GM13977 (cell line): ENCODE data around the gene RAB23.
"Not testable (repeated sequence)": the region's sequence is repeated elsewhere in the genome, so short reads cannot be mapped to it uniquely, and the experiment has no call there.

ENCODE experiments used
- DNase-seq: peaks from one replicate; pipeline ENCODE4 v3.0.0; 2012; ENCODE audit warnings: low spot score
- CTCF ChIP-seq: IDR thresholded peaks from 2 replicates; pipeline ENCODE4 v1.5.1; 2012; ENCODE audit warnings: mild to moderate bottlenecking, control low read depth; ENCODE audit not compliant: insufficient read depth; ENCODE audit errors: extremely low read depth, missing control alignments
- in situ Hi-C: fragments of 300-500 bp; cut with MboI; formaldehyde crosslinking; loops from one replicate; pipeline ENCODE4 v1.12.0; 2022; ENCODE audit warnings: low sequenced_read_pairs, low pct_unique_long_range_greater_than_20kb, mixed read lengths, inconsistent platforms; ENCODE audit not compliant: unreplicated experiment

RAB23 gene

GRCh38 chr6:57246307-57246706 is 24.2 kb upstream of the RAB23 start:
- in situ Hi-C loops = no loop called here
- DNase-seq = no peak

GRCh38 chr6:57243954-57244353 is 21.8 kb upstream of the RAB23 start:
- in situ Hi-C loops = no loop called here

More at GRCh38 chr6:57246307-57246706, 24.2 kb upstream of the RAB23 start:
- TF ChIP-seq CTCF = no peak

GRCh38 chr6:57243526-57243925 is 21.4 kb upstream of the RAB23 start:
- in situ Hi-C loops, DNase-seq: not testable (repeated sequence)

More at GRCh38 chr6:57243954-57244353, 21.8 kb upstream of the RAB23 start:
- DNase-seq = no peak
- no peak for TF ChIP-seq CTCF

- in situ Hi-C loops = no loop called here
- DNase-seq = no peak
- no peak for TF ChIP-seq CTCF
These were observed 20.4 kb upstream of the RAB23 start for GRCh38 chr6:57242505-57242904.

- in situ Hi-C loops = no loop called here
- DNase-seq = no peak
- TF ChIP-seq CTCF = no peak
These were observed 4.1 kb upstream of the RAB23 start for GRCh38 chr6:57226221-57226620.

GRCh38 chr6:57224769-57225515 is 2.8 kb upstream of the RAB23 start:
- DNase-seq = no peak
- in situ Hi-C loops = no loop called here
- TF ChIP-seq CTCF = no peak

GRCh38 chr6:57222743-57223077 is 603 bp upstream of the RAB23 start:
- TF ChIP-seq CTCF = no peak
- in situ Hi-C loops = no loop called here
- no peak for DNase-seq
